SK-N-SH (cell line): Measurements from ENCODE around the gene KCNMB1. TPM values are rescaled to one million over a fixed set of nuclear protein-coding genes. Genes with fewer than 3 reads are reported as not detected.

ENCODE experiments used
- CTCF ChIA-PET: fragments of 300-600, 350-600 bp; formaldehyde crosslinking; extraction: SDS; loops from one replicate; lab custom pipeline; 2021; lab: Yijun Ruan, JAX
- POLR2A ChIA-PET: fragments of 350-600 bp; sonication (Branson Sonifier 250); formaldehyde crosslinking; extraction: SDS; loops from one replicate; lab custom pipeline; 2020; ENCODE audit warnings: antibody characterized with exemption, inconsistent platforms; lab: Yijun Ruan, JAX
- DNase-seq: peaks from one replicate; pipeline ENCODE4 v3.0.0; 2012
- H2AFZ ChIP-seq: fragments of 200-600 bp; sonication (generic); 2 replicates; pipeline ENCODE4 v1.8.1; 2016; ENCODE audit warnings: antibody characterized with exemption, mild to moderate bottlenecking, low read depth
- H3F3A ChIP-seq: fragments of 200-600 bp; sonication (generic); replicated peaks from 2 replicates; pipeline ENCODE3; 2016; ENCODE audit warnings: antibody characterized with exemption, mild to moderate bottlenecking; ENCODE audit not compliant: insufficient read depth
- H3K27ac ChIP-seq, 2 experiments: fragments of 200-500 bp in 1 of 2; fragments of 200-600 bp in 1 of 2; sonication (Bioruptor generic) in 1 of 2; sonication (generic), shearing (Covaris generic) in 1 of 2; 2 replicates each; pipeline versions ENCODE4 v1.5.1 to v1.6.1; 2014 to 2016; ENCODE audit warnings: low read depth in 2 of 2, inconsistent platforms in 1 of 2, low read length in 1 of 2, mild to moderate bottlenecking in 1 of 2, mixed read lengths in 1 of 2
- H3K27me3 ChIP-seq: fragments of 200-600 bp; sonication (generic), shearing (Covaris generic); 2 replicates; pipeline ENCODE4 v1.6.1; 2016; ENCODE audit warnings: mixed run types; ENCODE audit not compliant: insufficient read depth
- H3K36me3 ChIP-seq, 2 experiments: fragments of 200-500 bp in 1 of 2; fragments of 200-600 bp in 1 of 2; sonication (Bioruptor generic) in 1 of 2; sonication (generic) in 1 of 2; replicated peaks in 1 of 2; 2 replicates each; pipeline versions ENCODE3 to v1.5.1; 2014 to 2016; ENCODE audit warnings: low read length in 1 of 2, mild to moderate bottlenecking in 1 of 2; ENCODE audit not compliant: insufficient read depth in 2 of 2, control insufficient read depth in 1 of 2
- H3K4me1 ChIP-seq, 2 experiments: fragments of 200-500 bp in 1 of 2; fragments of 200-600 bp in 1 of 2; sonication (Bioruptor generic) in 1 of 2; sonication (generic), shearing (Covaris generic) in 1 of 2; 2 replicates each; pipeline versions ENCODE4 v1.5.1 to v1.6.1; 2014 to 2016; ENCODE audit warnings: low read depth in 1 of 2, low read length in 1 of 2, mixed run types in 1 of 2; ENCODE audit not compliant: insufficient read depth in 2 of 2, control insufficient read depth in 1 of 2
- H3K4me2 ChIP-seq: fragments of 200-600 bp; sonication (generic), shearing (Covaris generic); 2 replicates; pipeline ENCODE4 v1.6.1; 2017; ENCODE audit warnings: mixed run types
- H3K4me3 ChIP-seq, 2 experiments: fragments of 200-500 bp in 1 of 2; fragments of 200-600 bp in 1 of 2; sonication (Bioruptor generic) in 1 of 2; sonication (generic), shearing (Covaris generic) in 1 of 2; 2 replicates each; pipeline versions ENCODE4 v1.5.1 to v1.8.1; 2014 to 2016; ENCODE audit warnings: low read depth in 2 of 2, inconsistent platforms in 1 of 2, low read length in 1 of 2, mild to moderate bottlenecking in 1 of 2, mixed read lengths in 1 of 2, moderate library complexity in 1 of 2
- H3K79me2 ChIP-seq: fragments of 200-600 bp; sonication (generic); 2 replicates; pipeline ENCODE4 v1.8.1; 2017; ENCODE audit warnings: mild to moderate bottlenecking; ENCODE audit not compliant: insufficient read depth
- H3K9ac ChIP-seq: fragments of 200-600 bp; sonication (generic); 2 replicates; pipeline ENCODE4 v1.6.1; 2017; ENCODE audit warnings: mixed run types
- H3K9me2 ChIP-seq: fragments of 200-600 bp; sonication (generic); 2 replicates; pipeline ENCODE4 v1.6.1; 2017; ENCODE audit warnings: mixed run types
- H3K9me3 ChIP-seq: fragments of 200-600 bp; sonication (generic); 2 replicates; pipeline ENCODE4 v1.6.1; 2017; ENCODE audit warnings: mixed run types, mild to moderate bottlenecking, moderate library complexity
- H4K20me1 ChIP-seq: fragments of 200-600 bp; sonication (generic); 2 replicates; pipeline ENCODE4 v1.6.1; 2017; ENCODE audit warnings: mild to moderate bottlenecking, mixed run types; ENCODE audit not compliant: insufficient read depth
- CHD2 ChIP-seq: fragments of 150-350 bp; IDR thresholded peaks from 2 replicates; pipeline ENCODE4 v1.6.1; 2018; ENCODE audit warnings: low read length; ENCODE audit not compliant: partially characterized antibody
- EP300 ChIP-seq, 2 experiments: IDR thresholded peaks; 2 replicates each; pipeline versions ENCODE4 v1.4.0 to v1.6.1; 2012; ENCODE audit warnings: borderline replicate concordance in 1 of 2, low read depth in 1 of 2, low read length in 1 of 2
- EZH2phosphoT487 ChIP-seq: fragments of 200-600 bp; sonication (generic); IDR thresholded peaks from 2 replicates; pipeline ENCODE4 v1.6.1; 2017; ENCODE audit warnings: low read depth, mixed run types, mild to moderate bottlenecking, antibody characterized with exemption, moderate library complexity, borderline replicate concordance
- GABPA ChIP-seq: IDR thresholded peaks from 2 replicates; pipeline ENCODE4 v1.4.0; 2012; ENCODE audit warnings: low read depth, mild to moderate bottlenecking
- GATA2 ChIP-seq: sonication (generic); formaldehyde crosslinking; IDR thresholded peaks from 2 replicates; pipeline ENCODE4 v1.5.0; 2020; ENCODE audit warnings: mild to moderate bottlenecking, missing genetic modification reagents
- JUND ChIP-seq: IDR thresholded peaks from 2 replicates; pipeline ENCODE4 v1.4.0; 2012
- MEF2A ChIP-seq: IDR thresholded peaks from 2 replicates; pipeline ENCODE4 v1.4.0; 2012; ENCODE audit warnings: low read depth, borderline replicate concordance
- NFIC ChIP-seq: IDR thresholded peaks from 2 replicates; pipeline ENCODE4 v1.4.0; 2012; ENCODE audit warnings: borderline replicate concordance
- POLR2AphosphoS5 ChIP-seq: IDR thresholded peaks from 2 replicates; pipeline ENCODE4 v1.6.1; 2012; ENCODE audit warnings: low read depth, low read length
- RAD21 ChIP-seq: IDR thresholded peaks from 2 replicates; pipeline ENCODE4 v1.6.1; 2012; ENCODE audit warnings: mild to moderate bottlenecking, low read length
- RFX5 ChIP-seq: IDR thresholded peaks from 2 replicates; pipeline ENCODE4 v1.6.1; 2012; ENCODE audit warnings: mild to moderate bottlenecking, improper control_type of control experiment, low read length
- RXRA ChIP-seq: IDR thresholded peaks from 2 replicates; pipeline ENCODE4 v1.4.0; 2012; ENCODE audit warnings: low read depth, mild to moderate bottlenecking, borderline replicate concordance
- SIN3A ChIP-seq: IDR thresholded peaks from 2 replicates; pipeline ENCODE4 v1.6.1; 2012; ENCODE audit warnings: low read depth, mild to moderate bottlenecking, low read length, moderate library complexity, borderline replicate concordance
- SMC3 ChIP-seq: IDR thresholded peaks from 2 replicates; pipeline ENCODE4 v1.6.1; 2012; ENCODE audit warnings: low read depth, low read length, improper control_type of control experiment
- TEAD4 ChIP-seq: IDR thresholded peaks from 2 replicates; pipeline ENCODE4 v1.4.0; 2012; ENCODE audit warnings: mild to moderate bottlenecking, borderline replicate concordance; ENCODE audit not compliant: insufficient read depth
- YY1 ChIP-seq: IDR thresholded peaks from 2 replicates; pipeline ENCODE4 v1.4.0; 2012; ENCODE audit warnings: low read depth, mild to moderate bottlenecking
- WGBS: methylation state at CpG from one replicate; pipeline ENCODE4 v1.1.6; 2017; ENCODE audit warnings: low lambda C conversion rate; 5-methylcytosine and 5-hydroxymethylcytosine counted together
- polyA plus RNA-seq, 3 experiments: library from polyadenylated mRNA; depleted of rRNA; stranded (reverse); fragments of >200 nt; gene quantifications; 2 replicates each; pipeline ENCODE4 v1.2.3, GENCODE V29; 2012
- TF ChIP-seq, protein P1 (sequence below): IDR thresholded peaks from 2 replicates; pipeline ENCODE4; 2012
- TF ChIP-seq, protein P2 (sequence below): fragments of 150-350 bp; IDR thresholded peaks from 2 replicates; pipeline ENCODE4 v1.6.1; 2016; ENCODE audit warnings: mild to moderate bottlenecking, low read depth, low read length
- TF ChIP-seq, protein P3 (sequence below): IDR thresholded peaks from 2 replicates; pipeline ENCODE4 v1.4.0; 2012; ENCODE audit warnings: low read depth, borderline replicate concordance

The KCNMB1 gene
- polyA plus RNA-seq, 1 of the 3 experiments (the other 2 are of a cell fraction): not detected

DNA sequence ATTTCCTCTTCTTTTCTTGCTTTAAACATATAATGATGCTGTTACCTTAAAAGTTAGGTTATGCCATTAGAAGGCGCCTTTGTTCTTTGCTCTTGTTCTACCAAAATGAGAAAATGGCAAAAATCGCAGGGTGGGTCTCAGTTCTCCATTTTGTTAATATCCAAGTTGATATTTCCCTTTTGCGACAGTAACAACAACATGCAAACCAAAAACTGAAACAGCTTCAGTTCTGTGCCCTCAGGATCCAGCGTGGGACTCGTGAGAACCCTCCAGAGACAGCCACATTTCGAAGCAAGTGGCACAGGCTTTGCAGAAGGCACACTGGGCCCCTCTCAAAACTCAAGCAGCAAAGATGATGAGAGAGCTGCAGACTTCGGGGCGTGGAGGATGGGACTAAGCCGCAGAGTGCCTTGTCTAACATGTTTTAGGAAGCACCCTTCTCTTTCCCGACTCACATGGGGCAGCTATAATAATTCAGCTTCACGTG, 58.6 kb downstream of the KCNMB1 start (continued):
- TF ChIP-seq POLR2AphosphoS5: no peak

DNA sequence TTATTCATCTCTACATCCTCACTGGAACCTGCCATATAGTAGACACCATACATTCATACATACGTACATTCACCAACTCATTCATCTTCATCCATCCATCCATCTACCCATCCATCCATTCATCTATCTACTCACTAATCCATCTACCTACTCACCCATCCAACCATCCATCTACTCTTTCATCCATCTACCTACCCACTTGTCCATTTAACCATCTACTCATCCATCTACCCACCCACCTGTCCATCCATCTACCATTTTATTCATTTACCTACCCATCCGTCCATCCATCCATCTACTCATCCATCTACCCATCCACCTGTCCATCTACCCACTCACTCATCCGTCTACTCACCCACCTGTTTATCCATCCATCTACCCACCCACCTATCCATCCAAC, 59.6 kb downstream of the KCNMB1 start:
- TF ChIP-seq POLR2AphosphoS5: no peak
- no peak for TF ChIP-seq RFX5
- no peak for TF ChIP-seq SIN3A
- TF ChIP-seq, all 33 proteins: peak for 0
- Histone ChIP-seq H3K36me3 (no peaks in the 10 kb centered on the region), H3K4me3 (no peak overlapping the region), H3K4me2 (no peak overlapping the region), H4K20me1 (no peaks in the 10 kb centered on the region), H2AFZ (no peak overlapping the region), H3K9ac (no peak overlapping the region), H3K27me3 (no peaks in the 10 kb centered on the region), H3K27ac (no peak overlapping the region), H3K4me1 (no peaks in the 10 kb centered on the region; a peak in 1 of 4 replicates), H3K79me2 (no peaks in the 10 kb centered on the region), H3K9me2 (no peaks in the 10 kb centered on the region), H3K9me3 (no peaks in the 10 kb centered on the region), H3F3A (no peaks in the 10 kb centered on the region)
- DNase-seq: no peak
- ChIA-PET CTCF (interaction anchor here (0.6 kb wide), 1 partner anchor 635 kb away, joined by 3 read pairs; no protein-coding TSS in a partner anchor), POLR2A (no interaction called here)
- WGBS: 45% methylated on average over 3 of the region's 3 CpGs

DNA sequence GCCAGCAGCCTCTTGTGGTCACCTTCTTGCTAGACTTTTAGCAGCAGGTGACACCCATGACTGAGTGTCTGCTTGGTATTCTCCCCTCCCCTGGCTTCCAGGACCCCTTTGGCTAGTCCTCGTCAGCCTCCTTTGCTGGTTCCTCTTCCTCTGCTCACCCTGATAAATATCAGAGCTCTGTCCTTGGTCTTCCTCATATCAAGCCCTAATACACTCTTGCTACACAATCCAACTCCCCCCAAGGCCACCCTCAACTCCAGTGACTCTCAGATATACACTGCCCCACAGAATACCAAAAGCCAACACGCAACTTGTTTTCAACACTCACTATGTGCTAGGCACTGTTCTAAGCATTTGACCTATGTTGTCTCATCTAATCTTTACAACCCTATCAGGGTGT, 61.3 kb downstream of the KCNMB1 start:
- no peak overlapping the region for H3K4me3 ChIP-seq
- no peaks in the 10 kb centered on the region; a peak in 1 of 4 replicates for H3K4me1 ChIP-seq
- H4K20me1 ChIP-seq: no peaks in the 10 kb centered on the region
- H3K27me3 ChIP-seq: no peaks in the 10 kb centered on the region
- DNase-seq: no peak
- H3K9ac ChIP-seq: no peak overlapping the region
- ChIA-PET POLR2A (no interaction called here), CTCF (interaction anchor here (0.8 to 1.1 kb wide), 2 partner anchors 9 to 93 kb away, joined by 3 read pairs; no protein-coding TSS in a partner anchor)
- H3K36me3 ChIP-seq: no peaks in the 10 kb centered on the region
- H2AFZ ChIP-seq: no peak overlapping the region
- no peaks in the 10 kb centered on the region for H3K9me3 ChIP-seq
- H3K4me2 ChIP-seq: no peak overlapping the region
- no peak overlapping the region for H3K27ac ChIP-seq
- H3K79me2 ChIP-seq: no peaks in the 10 kb centered on the region
- WGBS: 56% methylated on average over 2 of the region's 2 CpGs
- no peaks in the 10 kb centered on the region for H3F3A ChIP-seq
- H3K9me2 ChIP-seq: no peaks in the 10 kb centered on the region
- TF ChIP-seq CHD2 (no peak), SIN3A (no peak), GABPA (no peak), RXRA (no peak), EP300 (IDR thresholded peaks at IDR 0.05; ENCODE audit: borderline replicate concordance in 1 of 2, low read depth in 1 of 2, low read length in 1 of 2) (no peak), SMC3 (no peak), GATA2 (CRISPR knock-in tag) (no peak), POLR2AphosphoS5 (no peak), NFIC (no peak), JUND (no peak), TEAD4 (no peak), YY1 (no peak), MEF2A (no peak), EZH2phosphoT487 (no peak), RAD21 (no peak), RFX5 (no peak)
- TF ChIP-seq, protein P1, sequence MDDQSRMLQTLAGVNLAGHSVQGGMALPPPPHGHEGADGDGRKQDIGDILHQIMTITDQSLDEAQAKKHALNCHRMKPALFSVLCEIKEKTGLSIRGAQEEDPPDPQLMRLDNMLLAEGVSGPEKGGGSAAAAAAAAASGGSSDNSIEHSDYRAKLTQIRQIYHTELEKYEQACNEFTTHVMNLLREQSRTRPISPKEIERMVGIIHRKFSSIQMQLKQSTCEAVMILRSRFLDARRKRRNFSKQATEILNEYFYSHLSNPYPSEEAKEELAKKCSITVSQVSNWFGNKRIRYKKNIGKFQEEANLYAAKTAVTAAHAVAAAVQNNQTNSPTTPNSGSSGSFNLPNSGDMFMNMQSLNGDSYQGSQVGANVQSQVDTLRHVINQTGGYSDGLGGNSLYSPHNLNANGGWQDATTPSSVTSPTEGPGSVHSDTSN: no peak
- TF ChIP-seq, protein P2, sequence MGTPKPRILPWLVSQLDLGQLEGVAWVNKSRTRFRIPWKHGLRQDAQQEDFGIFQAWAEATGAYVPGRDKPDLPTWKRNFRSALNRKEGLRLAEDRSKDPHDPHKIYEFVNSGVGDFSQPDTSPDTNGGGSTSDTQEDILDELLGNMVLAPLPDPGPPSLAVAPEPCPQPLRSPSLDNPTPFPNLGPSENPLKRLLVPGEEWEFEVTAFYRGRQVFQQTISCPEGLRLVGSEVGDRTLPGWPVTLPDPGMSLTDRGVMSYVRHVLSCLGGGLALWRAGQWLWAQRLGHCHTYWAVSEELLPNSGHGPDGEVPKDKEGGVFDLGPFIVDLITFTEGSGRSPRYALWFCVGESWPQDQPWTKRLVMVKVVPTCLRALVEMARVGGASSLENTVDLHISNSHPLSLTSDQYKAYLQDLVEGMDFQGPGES: no peak
- TF ChIP-seq, protein P3, sequence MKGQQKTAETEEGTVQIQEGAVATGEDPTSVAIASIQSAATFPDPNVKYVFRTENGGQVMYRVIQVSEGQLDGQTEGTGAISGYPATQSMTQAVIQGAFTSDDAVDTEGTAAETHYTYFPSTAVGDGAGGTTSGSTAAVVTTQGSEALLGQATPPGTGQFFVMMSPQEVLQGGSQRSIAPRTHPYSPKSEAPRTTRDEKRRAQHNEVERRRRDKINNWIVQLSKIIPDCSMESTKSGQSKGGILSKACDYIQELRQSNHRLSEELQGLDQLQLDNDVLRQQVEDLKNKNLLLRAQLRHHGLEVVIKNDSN: no peak
